Measurements from ENCODE around the gene ZNF682. TPM values are rescaled to one million over a fixed set of nuclear protein-coding genes. Genes with fewer than 3 reads are reported as not detected.
A peak's percentile ranks its signal among the peaks of the same experiment; 100 is the strongest.
"Not testable (repeated sequence)": the region's sequence is repeated elsewhere in the genome, so short reads cannot be mapped to it uniquely, and the experiment has no call there.

ZNF682 gene
- total RNA-seq, 1 experiment from 2014 or later = not detected

DNA sequence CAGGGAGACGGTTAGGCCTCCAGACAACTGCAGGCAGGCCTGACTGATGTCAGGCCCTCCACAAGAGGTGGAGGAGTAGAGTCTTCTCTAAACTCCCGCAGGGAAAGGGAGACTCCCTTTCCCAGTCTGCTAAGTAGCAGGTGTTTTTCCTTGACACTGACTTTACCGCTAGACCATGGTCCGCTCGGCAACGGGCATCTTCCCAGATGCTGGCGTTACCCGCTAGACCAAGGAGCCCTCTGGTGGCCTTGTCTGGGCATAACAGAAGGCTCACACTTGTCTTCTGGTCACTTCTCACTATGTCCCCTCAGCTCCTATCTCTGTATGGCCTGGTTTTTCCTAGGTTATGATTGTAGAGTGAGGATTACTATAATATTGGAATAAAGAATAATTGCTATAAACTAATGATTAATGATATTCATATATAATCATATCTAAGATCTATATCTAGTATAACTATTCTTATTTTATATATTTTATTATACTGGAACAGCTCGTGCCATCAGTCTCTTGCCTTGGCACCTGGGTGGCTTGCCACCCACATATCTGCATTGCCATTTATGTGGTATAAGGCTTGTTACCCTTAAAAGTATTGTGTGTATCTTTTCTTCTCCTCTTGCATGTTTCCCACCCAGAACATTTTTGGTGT is 80.0 kb downstream of the ZNF682 start:
- H3K79me2 ChIP-seq (ENCODE audit: insufficient read depth, low read length); DNase-seq (ENCODE audit: low read depth, low spot score); H3K36me3 ChIP-seq (ENCODE audit: control insufficient read depth in 1 of 2, insufficient read depth in 2 of 2, low read length in 2 of 2); ATAC-seq; H4K20me1 ChIP-seq (ENCODE audit: insufficient read depth); H3K4me1 ChIP-seq (ENCODE audit: control insufficient read depth in 1 of 2, insufficient read depth in 2 of 2, low read length in 2 of 2); H3K27ac ChIP-seq (ENCODE audit: low read depth, low read length); BruUV-seq (replicated peaks); H2AFZ ChIP-seq (ENCODE audit: low read depth, low read length, poor library complexity, severe bottlenecking); H3K9me2 ChIP-seq (ENCODE audit: insufficient read depth); H3K4me3 ChIP-seq (replicated peaks in 1 of 2; ENCODE audit: low read depth in 1 of 2, low read length in 2 of 2); H3K9me3 ChIP-seq (ENCODE audit: control insufficient read depth in 1 of 2, insufficient read depth in 1 of 2, low read depth in 1 of 2, low read length in 2 of 2); RAD21 ChIA-PET (ENCODE audit: low non-redundant PET in 1 of 2, low total read pairs in 2 of 2, uncharacterized antibody in 2 of 2, unreplicated experiment in 2 of 2); H3K4me2 ChIP-seq (ENCODE audit: low read length); intact Hi-C loops (cut with micrococcal nuclease); H3K27me3 ChIP-seq (ENCODE audit: insufficient read depth, low read length); POLR2A ChIA-PET; H3K9ac ChIP-seq (ENCODE audit: low read length): not testable (repeated sequence)
- peak; percentile 38; the same call in 1 of the 2 replicates for TF ChIP-seq RAD21 (IDR thresholded peaks at IDR 0.05; ENCODE audit: low read depth)
- TF ChIP-seq, protein P1, sequence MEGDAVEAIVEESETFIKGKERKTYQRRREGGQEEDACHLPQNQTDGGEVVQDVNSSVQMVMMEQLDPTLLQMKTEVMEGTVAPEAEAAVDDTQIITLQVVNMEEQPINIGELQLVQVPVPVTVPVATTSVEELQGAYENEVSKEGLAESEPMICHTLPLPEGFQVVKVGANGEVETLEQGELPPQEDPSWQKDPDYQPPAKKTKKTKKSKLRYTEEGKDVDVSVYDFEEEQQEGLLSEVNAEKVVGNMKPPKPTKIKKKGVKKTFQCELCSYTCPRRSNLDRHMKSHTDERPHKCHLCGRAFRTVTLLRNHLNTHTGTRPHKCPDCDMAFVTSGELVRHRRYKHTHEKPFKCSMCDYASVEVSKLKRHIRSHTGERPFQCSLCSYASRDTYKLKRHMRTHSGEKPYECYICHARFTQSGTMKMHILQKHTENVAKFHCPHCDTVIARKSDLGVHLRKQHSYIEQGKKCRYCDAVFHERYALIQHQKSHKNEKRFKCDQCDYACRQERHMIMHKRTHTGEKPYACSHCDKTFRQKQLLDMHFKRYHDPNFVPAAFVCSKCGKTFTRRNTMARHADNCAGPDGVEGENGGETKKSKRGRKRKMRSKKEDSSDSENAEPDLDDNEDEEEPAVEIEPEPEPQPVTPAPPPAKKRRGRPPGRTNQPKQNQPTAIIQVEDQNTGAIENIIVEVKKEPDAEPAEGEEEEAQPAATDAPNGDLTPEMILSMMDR (IDR thresholded peaks at IDR 0.05 in 2 of 3, conservative IDR thresholded peaks at IDR 0.05 in 1 of 3; ENCODE audit: borderline replicate concordance in 1 of 3, insufficient read depth in 1 of 3, low read depth in 2 of 3, low read length in 2 of 3) = peak in 2 of 3 experiments; percentile 32 to 57; a peak in 3 of 6 replicates
- CTCF ChIA-PET = interaction anchor here (0.8 kb wide), 1 partner anchor 426 kb away, joined by 3 read pairs; no protein-coding TSS in a partner anchor

DNA sequence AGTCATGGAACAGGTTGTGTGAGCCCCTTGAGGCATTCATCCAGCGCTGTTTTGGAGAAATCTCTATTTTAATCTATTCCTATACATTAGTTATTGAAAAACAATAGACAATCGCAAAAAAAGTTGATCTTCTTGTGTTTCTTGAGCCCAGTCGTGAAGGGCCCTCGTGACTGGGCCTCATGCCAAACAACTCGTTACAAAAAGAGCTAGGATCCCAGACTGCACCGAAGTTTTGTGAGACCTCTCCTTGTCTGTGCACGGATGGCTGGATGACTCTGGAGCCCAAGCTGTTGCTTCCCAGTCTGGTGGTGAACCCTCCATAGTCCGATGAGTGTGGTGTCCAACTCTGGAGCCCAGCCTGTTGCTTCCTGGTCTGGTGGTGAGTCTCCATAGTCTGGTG is 81.5 kb downstream of the ZNF682 start:
- H3K27me3 ChIP-seq (ENCODE audit: insufficient read depth, low read length); H3K4me2 ChIP-seq (ENCODE audit: low read length); H3K9ac ChIP-seq (ENCODE audit: low read length); H3K4me1 ChIP-seq (ENCODE audit: control insufficient read depth in 1 of 2, insufficient read depth in 2 of 2, low read length in 2 of 2); DNase-seq (ENCODE audit: low read depth, low spot score); POLR2A ChIA-PET; ATAC-seq; H3K79me2 ChIP-seq (ENCODE audit: insufficient read depth, low read length); H4K20me1 ChIP-seq (ENCODE audit: insufficient read depth); RAD21 ChIA-PET (ENCODE audit: low non-redundant PET in 1 of 2, low total read pairs in 2 of 2, uncharacterized antibody in 2 of 2, unreplicated experiment in 2 of 2); CTCF ChIA-PET; intact Hi-C loops (cut with micrococcal nuclease); H2AFZ ChIP-seq (ENCODE audit: low read depth, low read length, poor library complexity, severe bottlenecking); H3K4me3 ChIP-seq (replicated peaks in 1 of 2; ENCODE audit: low read depth in 1 of 2, low read length in 2 of 2); H3K9me2 ChIP-seq (ENCODE audit: insufficient read depth); BruUV-seq (replicated peaks); H3K27ac ChIP-seq (ENCODE audit: low read depth, low read length); H3K36me3 ChIP-seq (ENCODE audit: control insufficient read depth in 1 of 2, insufficient read depth in 2 of 2, low read length in 2 of 2); H3K9me3 ChIP-seq (ENCODE audit: control insufficient read depth in 1 of 2, insufficient read depth in 1 of 2, low read depth in 1 of 2, low read length in 2 of 2): not testable (repeated sequence)
